Type B pancreatic cell (in vitro differentiated cells): ENCODE measurements around the gene CDK5RAP3. TPM values are rescaled to one million over a fixed set of nuclear protein-coding genes. Genes with fewer than 3 reads are reported as not detected.

Experiments
- DNase-seq: peaks from one replicate; pipeline ENCODE4 v3.0.0; 2021; ENCODE audit warnings: mixed read lengths; ENCODE audit not compliant: unreplicated experiment; ENCODE audit errors: extremely low spot score
- H3K27ac Mint-ChIP-seq: 2 replicates; pipeline ENCODE4 v1.8.0; 2021; ENCODE audit warnings: mild to moderate bottlenecking, mixed read lengths
- H3K27me3 Mint-ChIP-seq: 2 replicates; pipeline ENCODE4 v1.8.0; 2021; ENCODE audit warnings: mixed read lengths
- H3K36me3 Mint-ChIP-seq: 2 replicates; pipeline ENCODE4 v1.8.0; 2021; ENCODE audit warnings: mixed read lengths
- H3K4me1 Mint-ChIP-seq: one replicate; pipeline ENCODE4 v1.8.0; 2021; ENCODE audit warnings: mixed read lengths; ENCODE audit not compliant: unreplicated experiment
- H3K4me3 Mint-ChIP-seq: 2 replicates; pipeline ENCODE4 v1.8.0; 2021; ENCODE audit warnings: mild to moderate bottlenecking, mixed read lengths
- H3K9me3 Mint-ChIP-seq: 2 replicates; pipeline ENCODE4 v1.8.0; 2021; ENCODE audit warnings: mixed read lengths
- total RNA-seq: library from RNA; stranded (reverse); gene quantifications from 2 replicates; pipeline ENCODE4 v1.2.1, GENCODE V29; 2021; ENCODE audit warnings: low replicate concordance
- TF ChIP-seq, protein P1 (sequence below): fragments of 200-600 bp; sonication (generic); conservative IDR thresholded peaks from 2 replicates; pipeline ENCODE4 v1.5.0; 2021; ENCODE audit warnings: antibody characterized with exemption, mild to moderate bottlenecking

CDK5RAP3 gene
- total RNA-seq, 1 donor from 2014 or later, result 217 TPM

DNA sequence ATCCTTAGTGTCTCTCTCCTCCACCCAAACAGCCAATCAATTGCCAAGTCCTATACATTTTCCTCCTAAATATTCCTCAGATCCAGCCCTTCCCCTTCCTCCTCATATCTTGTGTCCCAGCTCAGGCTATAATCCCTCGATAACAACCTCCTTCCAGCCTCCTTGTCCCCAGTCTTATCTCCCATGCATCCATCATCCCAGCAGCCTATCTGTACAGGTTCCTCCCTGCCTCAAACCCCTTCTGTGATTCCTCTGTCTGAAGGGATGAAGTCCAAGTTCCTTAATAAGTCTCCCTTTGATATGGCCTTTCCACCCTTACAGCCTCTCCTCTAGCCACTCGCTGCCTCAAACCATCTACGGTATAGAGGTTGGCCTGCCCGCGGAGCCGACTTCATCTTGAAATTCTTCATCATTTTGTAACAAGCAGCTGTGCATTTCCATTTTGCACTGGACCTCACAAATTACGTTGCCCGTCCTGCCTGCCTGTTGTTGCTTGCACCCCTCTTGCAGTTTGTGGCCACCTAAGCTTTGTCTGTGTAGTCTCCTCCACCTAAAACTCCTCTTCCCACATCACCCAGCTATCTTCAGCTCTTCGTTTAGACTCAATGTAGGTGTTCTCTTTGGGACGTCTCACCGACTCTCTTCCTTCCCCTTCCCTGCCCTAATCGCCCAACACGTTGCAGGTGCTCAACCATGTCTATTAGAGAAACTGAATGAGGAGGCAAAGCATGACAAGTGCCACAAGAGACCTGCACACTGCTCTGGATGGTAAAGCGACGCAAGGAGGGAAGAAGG lies 786 bp upstream of the CDK5RAP3 start:
- H3K4me1 Mint-ChIP-seq, result peaks cover 11% of the 10 kb centered on the region

DNA sequence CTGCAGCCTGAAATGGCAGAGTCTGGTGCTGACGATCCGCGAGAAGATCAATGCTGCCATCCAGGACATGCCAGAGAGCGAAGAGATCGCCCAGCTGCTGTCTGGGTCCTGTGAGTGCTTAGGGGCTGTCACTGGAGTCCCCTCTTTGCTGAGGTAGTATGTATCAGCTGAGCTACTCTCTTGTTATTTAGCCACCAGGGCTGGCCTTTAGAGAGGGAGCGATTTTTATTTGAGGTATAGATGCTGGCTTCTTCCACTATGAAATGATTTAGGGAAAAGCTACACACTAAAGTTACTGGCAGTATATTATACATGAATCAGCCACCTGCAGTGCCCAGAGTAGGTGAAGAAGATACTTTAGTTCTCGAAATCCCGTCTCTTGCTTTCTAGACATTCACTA lies 2.6 kb downstream of the CDK5RAP3 start:
- H3K4me3 Mint-ChIP-seq, result peak overlapping the region; percentile 20
- no peak overlapping the region for H3K27ac Mint-ChIP-seq
- no peaks in the 10 kb centered on the region for H3K9me3 Mint-ChIP-seq

More for the DNA sequence above, 786 bp upstream of the CDK5RAP3 start:
- TF ChIP-seq, protein P1, sequence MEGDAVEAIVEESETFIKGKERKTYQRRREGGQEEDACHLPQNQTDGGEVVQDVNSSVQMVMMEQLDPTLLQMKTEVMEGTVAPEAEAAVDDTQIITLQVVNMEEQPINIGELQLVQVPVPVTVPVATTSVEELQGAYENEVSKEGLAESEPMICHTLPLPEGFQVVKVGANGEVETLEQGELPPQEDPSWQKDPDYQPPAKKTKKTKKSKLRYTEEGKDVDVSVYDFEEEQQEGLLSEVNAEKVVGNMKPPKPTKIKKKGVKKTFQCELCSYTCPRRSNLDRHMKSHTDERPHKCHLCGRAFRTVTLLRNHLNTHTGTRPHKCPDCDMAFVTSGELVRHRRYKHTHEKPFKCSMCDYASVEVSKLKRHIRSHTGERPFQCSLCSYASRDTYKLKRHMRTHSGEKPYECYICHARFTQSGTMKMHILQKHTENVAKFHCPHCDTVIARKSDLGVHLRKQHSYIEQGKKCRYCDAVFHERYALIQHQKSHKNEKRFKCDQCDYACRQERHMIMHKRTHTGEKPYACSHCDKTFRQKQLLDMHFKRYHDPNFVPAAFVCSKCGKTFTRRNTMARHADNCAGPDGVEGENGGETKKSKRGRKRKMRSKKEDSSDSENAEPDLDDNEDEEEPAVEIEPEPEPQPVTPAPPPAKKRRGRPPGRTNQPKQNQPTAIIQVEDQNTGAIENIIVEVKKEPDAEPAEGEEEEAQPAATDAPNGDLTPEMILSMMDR, result no peak
- Mint-ChIP-seq H3K36me3 (peaks cover 6% of the 10 kb centered on the region), H3K27ac (peak overlapping the region; percentile 95), H3K4me3 (peak overlapping the region; percentile 97), H3K9me3 (no peaks in the 10 kb centered on the region), H3K27me3 (no peaks in the 10 kb centered on the region)
- no peak for DNase-seq

DNA sequence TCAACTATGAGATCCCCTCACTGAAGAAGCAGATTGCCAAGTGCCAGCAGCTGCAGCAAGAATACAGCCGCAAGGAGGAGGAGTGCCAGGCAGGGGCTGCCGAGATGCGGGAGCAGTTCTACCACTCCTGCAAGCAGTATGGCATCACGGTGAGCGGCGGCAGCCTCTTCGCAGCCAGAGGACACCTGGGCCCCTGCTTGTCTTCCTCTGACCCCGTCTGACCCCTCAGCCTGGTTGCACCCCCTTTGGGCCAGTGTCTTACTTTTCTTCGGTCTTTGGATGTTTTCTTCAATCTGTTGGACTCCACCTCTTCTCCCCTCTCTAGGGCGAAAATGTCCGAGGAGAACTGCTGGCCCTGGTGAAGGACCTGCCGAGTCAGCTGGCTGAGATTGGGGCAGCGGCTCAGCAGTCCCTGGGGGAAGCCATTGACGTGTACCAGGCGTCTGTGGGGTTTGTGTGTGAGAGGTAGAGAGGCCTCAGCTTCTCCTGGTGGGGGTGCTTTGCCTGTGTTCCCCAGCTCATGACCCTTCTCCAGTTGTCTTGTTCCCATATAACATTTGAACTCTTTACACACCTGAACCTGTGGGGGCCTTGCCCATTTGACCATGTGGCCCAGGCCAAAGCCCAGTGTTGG lies 4.4 kb downstream of the CDK5RAP3 start:
- TF ChIP-seq, protein P1, result no peak
- Mint-ChIP-seq H3K27me3 (peaks cover 3% of the 10 kb centered on the region), H3K36me3 (peaks cover 27% of the 10 kb centered on the region), H3K9me3 (no peaks in the 10 kb centered on the region), H3K4me1 (peaks cover 3% of the 10 kb centered on the region), H3K4me3 (no peak overlapping the region), H3K27ac (no peak overlapping the region)
- no peak for DNase-seq

More for the DNA sequence above, 2.6 kb downstream of the CDK5RAP3 start:
- no peaks in the 10 kb centered on the region for H3K27me3 Mint-ChIP-seq
- DNase-seq, result no peak
- peaks cover 16% of the 10 kb centered on the region for H3K36me3 Mint-ChIP-seq
- H3K4me1 Mint-ChIP-seq, result peaks cover 7% of the 10 kb centered on the region
- TF ChIP-seq, protein P1, result no peak

DNA sequence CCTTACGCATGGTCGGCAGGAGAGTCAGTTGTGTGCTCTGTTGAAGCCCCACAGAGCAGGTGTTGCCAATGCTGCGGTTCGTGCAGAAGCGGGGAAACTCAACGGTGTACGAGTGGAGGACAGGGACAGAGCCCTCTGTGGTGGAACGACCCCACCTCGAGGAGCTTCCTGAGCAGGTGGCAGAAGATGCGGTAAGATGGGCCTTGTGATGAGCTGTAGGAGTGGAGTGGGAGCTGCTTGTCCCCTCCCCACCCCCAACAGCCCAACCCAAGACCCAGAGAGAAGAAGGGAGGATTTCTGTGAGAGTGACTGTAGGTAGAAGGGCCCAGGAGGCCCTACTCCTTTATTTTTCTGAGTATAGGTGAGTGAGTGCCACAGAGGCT lies 4.9 kb downstream of the CDK5RAP3 start:
- DNase-seq, result no peak
- no peaks in the 10 kb centered on the region for H3K9me3 Mint-ChIP-seq
- H3K4me3 Mint-ChIP-seq, result no peak overlapping the region
- H3K36me3 Mint-ChIP-seq, result peaks cover 31% of the 10 kb centered on the region
- H3K27ac Mint-ChIP-seq, result no peak overlapping the region
- TF ChIP-seq, protein P1, result no peak
- no peaks in the 10 kb centered on the region for H3K4me1 Mint-ChIP-seq
- peaks cover 3% of the 10 kb centered on the region for H3K27me3 Mint-ChIP-seq

DNA sequence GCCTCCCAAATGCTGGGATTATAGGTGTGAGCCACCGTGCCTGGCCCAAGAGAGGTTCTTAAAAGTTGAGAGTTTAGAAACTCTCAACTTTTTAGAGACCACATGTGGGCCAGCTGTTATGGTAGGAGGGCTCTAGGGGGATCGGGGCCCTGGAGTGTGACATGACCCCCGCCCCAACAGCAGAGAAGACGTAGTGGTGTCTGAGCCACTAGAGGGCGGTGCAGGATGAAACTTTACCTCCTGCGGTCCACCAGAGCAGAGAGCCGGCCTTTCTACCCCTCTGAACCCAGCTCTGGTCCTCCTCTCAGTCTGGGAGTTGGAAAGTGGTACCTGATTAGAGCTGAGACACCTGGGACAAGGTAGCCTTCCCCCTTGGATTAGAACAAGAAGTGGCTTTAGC lies 7.4 kb downstream of the CDK5RAP3 start:
- peak; percentile 77 for DNase-seq
- Mint-ChIP-seq H3K27ac (no peak overlapping the region), H3K9me3 (no peaks in the 10 kb centered on the region), H3K4me1 (peaks cover 5% of the 10 kb centered on the region), H3K27me3 (peaks cover 3% of the 10 kb centered on the region), H3K36me3 (peaks cover 38% of the 10 kb centered on the region), H3K4me3 (no peak overlapping the region)
- TF ChIP-seq, protein P1, result peak; percentile 92
